ENCODE data around the gene RUVBL2.

Gene RUVBL2

GRCh38 chr19:48977061-48977460, 16.6 kb upstream of the RUVBL2 start:
- DNase-seq (ENCODE audit: low read depth): no peak
- TF ChIP-seq, protein P1, sequence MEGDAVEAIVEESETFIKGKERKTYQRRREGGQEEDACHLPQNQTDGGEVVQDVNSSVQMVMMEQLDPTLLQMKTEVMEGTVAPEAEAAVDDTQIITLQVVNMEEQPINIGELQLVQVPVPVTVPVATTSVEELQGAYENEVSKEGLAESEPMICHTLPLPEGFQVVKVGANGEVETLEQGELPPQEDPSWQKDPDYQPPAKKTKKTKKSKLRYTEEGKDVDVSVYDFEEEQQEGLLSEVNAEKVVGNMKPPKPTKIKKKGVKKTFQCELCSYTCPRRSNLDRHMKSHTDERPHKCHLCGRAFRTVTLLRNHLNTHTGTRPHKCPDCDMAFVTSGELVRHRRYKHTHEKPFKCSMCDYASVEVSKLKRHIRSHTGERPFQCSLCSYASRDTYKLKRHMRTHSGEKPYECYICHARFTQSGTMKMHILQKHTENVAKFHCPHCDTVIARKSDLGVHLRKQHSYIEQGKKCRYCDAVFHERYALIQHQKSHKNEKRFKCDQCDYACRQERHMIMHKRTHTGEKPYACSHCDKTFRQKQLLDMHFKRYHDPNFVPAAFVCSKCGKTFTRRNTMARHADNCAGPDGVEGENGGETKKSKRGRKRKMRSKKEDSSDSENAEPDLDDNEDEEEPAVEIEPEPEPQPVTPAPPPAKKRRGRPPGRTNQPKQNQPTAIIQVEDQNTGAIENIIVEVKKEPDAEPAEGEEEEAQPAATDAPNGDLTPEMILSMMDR (IDR thresholded peaks at IDR 0.05; ENCODE audit: control insufficient read depth, insufficient read depth, low read depth, low read length, missing control alignments): no peak

DNA sequence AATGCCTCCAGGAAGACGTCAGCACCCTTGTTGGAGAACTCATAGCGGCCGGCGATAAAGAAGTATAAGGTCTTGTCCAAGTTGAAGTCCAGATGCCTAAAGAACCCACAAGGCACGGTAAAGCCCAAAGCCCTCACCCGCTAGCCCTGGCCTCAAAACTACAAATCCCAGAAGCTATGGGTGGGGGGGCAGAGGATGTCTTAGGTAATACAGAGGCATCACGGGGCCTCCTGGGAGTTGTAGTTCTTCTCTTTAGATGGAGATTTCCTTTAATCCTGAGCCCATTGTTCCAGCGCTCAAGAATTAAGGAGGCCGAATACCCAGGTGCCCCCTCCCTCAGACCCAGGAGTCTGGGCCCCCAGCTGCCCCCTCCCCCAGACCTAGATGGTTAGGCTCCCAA, 11.4 kb upstream of the RUVBL2 start:
- no peak for DNase-seq (ENCODE audit: low read depth)
- TF ChIP-seq, protein P1 (IDR thresholded peaks at IDR 0.05; ENCODE audit: control insufficient read depth, insufficient read depth, low read depth, low read length, missing control alignments): no peak

More at GRCh38 chr19:48977061-48977460, 16.6 kb upstream of the RUVBL2 start:
- H3K4me3 ChIP-seq (ENCODE audit: control insufficient read depth, low read depth, low read length): no peak overlapping the region

DNA sequence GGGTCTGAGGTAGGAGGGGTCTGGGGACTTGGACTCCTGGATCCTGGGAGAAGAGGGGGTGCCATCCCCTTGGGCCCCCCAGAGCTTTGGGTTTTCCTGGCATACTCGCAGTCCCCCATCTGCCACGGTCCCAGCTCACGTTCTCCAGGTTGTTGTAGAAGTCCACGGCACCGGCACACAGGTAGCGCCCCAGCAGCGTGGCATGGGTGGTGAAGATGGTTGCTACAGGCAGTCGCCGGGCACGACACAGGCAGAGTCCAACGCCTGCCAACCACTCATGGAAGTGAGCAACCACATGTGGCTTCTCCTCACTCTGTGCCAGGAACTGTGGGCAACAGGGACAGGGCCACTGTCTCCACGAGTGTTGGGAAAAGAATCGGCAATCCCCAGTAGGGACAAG, 8.0 kb upstream of the RUVBL2 start:
- DNase-seq (ENCODE audit: low read depth): no peak
- no peak overlapping the region for H3K4me3 ChIP-seq (ENCODE audit: control insufficient read depth, low read depth, low read length)
- TF ChIP-seq, protein P1 (IDR thresholded peaks at IDR 0.05; ENCODE audit: control insufficient read depth, insufficient read depth, low read depth, low read length, missing control alignments): no peak

More for the DNA sequence above, 11.4 kb upstream of the RUVBL2 start:
- H3K4me3 ChIP-seq (ENCODE audit: control insufficient read depth, low read depth, low read length): no peak overlapping the region

DNA sequence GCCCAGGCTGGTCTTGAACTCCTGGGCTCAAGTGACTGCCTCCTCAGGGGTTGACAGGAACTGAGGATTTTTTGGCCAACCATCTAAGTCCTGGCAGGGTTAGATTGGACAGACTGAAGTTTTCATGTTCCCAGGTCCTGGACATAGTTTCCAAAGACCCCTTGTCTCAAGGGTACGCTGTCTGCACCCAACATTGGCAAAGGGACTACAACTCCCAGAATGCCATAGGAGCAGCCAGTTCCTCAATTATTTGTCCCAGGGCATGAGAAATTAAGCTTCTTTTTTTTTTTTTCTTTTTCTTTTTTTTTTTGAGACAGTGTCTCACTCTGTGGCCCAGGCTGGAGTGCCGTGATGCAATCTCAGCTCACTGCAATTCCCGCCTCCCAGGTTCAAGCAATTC, 7.5 kb upstream of the RUVBL2 start:
- TF ChIP-seq, protein P1 (IDR thresholded peaks at IDR 0.05; ENCODE audit: control insufficient read depth, insufficient read depth, low read depth, low read length, missing control alignments): no peak
- H3K4me3 ChIP-seq (ENCODE audit: control insufficient read depth, low read depth, low read length): no peak overlapping the region
- no peak for DNase-seq (ENCODE audit: low read depth)

DNA sequence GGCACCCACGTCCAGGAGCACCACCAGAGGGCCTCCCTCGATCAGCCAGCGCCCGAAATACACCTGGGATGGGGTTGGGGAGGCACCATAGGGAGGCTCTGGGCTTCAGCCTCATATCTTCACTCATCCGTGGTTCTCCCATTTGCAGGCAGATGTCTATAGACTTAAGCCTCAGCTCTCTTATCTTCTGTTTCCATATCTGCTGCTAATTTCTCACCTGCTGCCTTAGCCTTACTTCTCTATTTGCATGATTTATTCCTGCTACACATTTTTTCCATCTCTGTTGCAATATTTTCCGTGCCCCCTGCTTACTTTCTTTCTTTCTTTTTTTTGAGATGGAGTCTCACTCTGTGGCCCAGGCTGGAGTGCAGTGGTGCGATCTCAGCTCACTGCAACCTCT, 6.4 kb upstream of the RUVBL2 start:
- DNase-seq (ENCODE audit: low read depth): no peak
- TF ChIP-seq, protein P1 (IDR thresholded peaks at IDR 0.05; ENCODE audit: control insufficient read depth, insufficient read depth, low read depth, low read length, missing control alignments): no peak

GRCh38 chr19:48988286-48988685, 5.4 kb upstream of the RUVBL2 start:
- no peak overlapping the region for H3K4me3 ChIP-seq (ENCODE audit: control insufficient read depth, low read depth, low read length)
- DNase-seq (ENCODE audit: low read depth): no peak
- TF ChIP-seq, protein P1 (IDR thresholded peaks at IDR 0.05; ENCODE audit: control insufficient read depth, insufficient read depth, low read depth, low read length, missing control alignments): no peak

More for the DNA sequence above, 6.4 kb upstream of the RUVBL2 start:
- H3K4me3 ChIP-seq (ENCODE audit: control insufficient read depth, low read depth, low read length): no peak overlapping the region

- no peak for DNase-seq (ENCODE audit: low read depth)
- TF ChIP-seq, protein P1 (IDR thresholded peaks at IDR 0.05; ENCODE audit: control insufficient read depth, insufficient read depth, low read depth, low read length, missing control alignments): no peak
- H3K4me3 ChIP-seq (ENCODE audit: control insufficient read depth, low read depth, low read length): no peak overlapping the region
Observed at GRCh38 chr19:48988860-48989259, 4.8 kb upstream of the RUVBL2 start.

Data from AG09309 (cell line).